SU-DHL-6 (cell line): Measurements from ENCODE around the gene IL5RA.

Source experiments
- H2AFZ ChIP-seq: fragments of 200-600 bp; sonication (generic); 2 replicates; pipeline ENCODE4 v1.6.1; 2014; ENCODE audit warnings: low read depth, mild to moderate bottlenecking, moderate library complexity, mixed read lengths, antibody characterized with exemption, low read length; ENCODE audit not compliant: severe bottlenecking
- H3F3A ChIP-seq: fragments of 200-600 bp; shearing (Covaris generic); 2 replicates; pipeline ENCODE4 v1.6.0; 2016; ENCODE audit warnings: antibody characterized with exemption, mild to moderate bottlenecking; ENCODE audit not compliant: insufficient read depth
- H3K27ac ChIP-seq: fragments of 200-600 bp; sonication (generic); 2 replicates; pipeline ENCODE4 v1.5.1; 2016; ENCODE audit warnings: low read depth, mild to moderate bottlenecking, low read length, moderate library complexity, mixed read lengths
- H3K27me3 ChIP-seq: fragments of 200-600 bp; sonication (generic), shearing (Covaris generic); 2 replicates; pipeline ENCODE4 v1.6.0; 2014; ENCODE audit warnings: mild to moderate bottlenecking, low read length
- H3K36me3 ChIP-seq: fragments of 200-600 bp; sonication (generic); 2 replicates; pipeline ENCODE4 v1.6.1; 2014; ENCODE audit warnings: mild to moderate bottlenecking, low read length, mixed read lengths
- H3K4me2 ChIP-seq: fragments of 300-600, 200-600 bp; shearing (Covaris generic), sonication (generic); 2 replicates; pipeline ENCODE4 v1.6.0; 2014; ENCODE audit warnings: low read length, low read depth, mild to moderate bottlenecking; ENCODE audit not compliant: poor library complexity, severe bottlenecking
- H3K4me3 ChIP-seq: fragments of 200-600 bp; sonication (generic); 2 replicates; pipeline ENCODE4 v1.5.1; 2014; ENCODE audit warnings: antibody characterized with exemption, low read length, mild to moderate bottlenecking, mixed read lengths; ENCODE audit not compliant: insufficient read depth, poor library complexity, severe bottlenecking
- H3K79me2 ChIP-seq: fragments of 200-600 bp; sonication (generic); 2 replicates; pipeline ENCODE4 v1.6.1; 2014; ENCODE audit warnings: mild to moderate bottlenecking, low read length, moderate library complexity; ENCODE audit not compliant: insufficient read depth
- H3K9ac ChIP-seq: fragments of 200-600 bp; sonication (generic); 2 replicates; pipeline ENCODE4 v1.7.0; 2014; ENCODE audit warnings: mild to moderate bottlenecking, low read length
- H3K9me2 ChIP-seq: fragments of 200-600 bp; sonication (generic); replicated peaks from 2 replicates; pipeline ENCODE4 v1.6.1; 2014; ENCODE audit warnings: low read length; ENCODE audit not compliant: insufficient read depth
- H3K9me3 ChIP-seq: fragments of 200-600 bp; sonication (generic); 2 replicates; pipeline ENCODE4 v1.6.1; 2014; ENCODE audit warnings: low read length, mixed read lengths; ENCODE audit not compliant: insufficient read depth
- H4K20me1 ChIP-seq: fragments of 200-600 bp; sonication (generic); 2 replicates; pipeline ENCODE4 v1.6.1; 2014; ENCODE audit warnings: low read depth, mild to moderate bottlenecking, antibody characterized with exemption, low read length, moderate library complexity, mixed read lengths
- EZH2phosphoT487 ChIP-seq: fragments of 200-600 bp; sonication (generic), shearing (Covaris generic); conservative IDR thresholded peaks from 2 replicates; pipeline ENCODE4 v1.6.1; 2018; ENCODE audit warnings: mild to moderate bottlenecking, antibody characterized with exemption, low read length, moderate library complexity, mixed read lengths
- TF ChIP-seq, protein P1 (sequence below): fragments of 200-600 bp; sonication (generic); IDR thresholded peaks from one replicate; pipeline ENCODE4 v1.5.1; 2017; ENCODE audit warnings: antibody characterized with exemption, mild to moderate bottlenecking, low read length, moderate library complexity; ENCODE audit not compliant: insufficient read depth, poor library complexity, severe bottlenecking

The IL5RA gene

DNA sequence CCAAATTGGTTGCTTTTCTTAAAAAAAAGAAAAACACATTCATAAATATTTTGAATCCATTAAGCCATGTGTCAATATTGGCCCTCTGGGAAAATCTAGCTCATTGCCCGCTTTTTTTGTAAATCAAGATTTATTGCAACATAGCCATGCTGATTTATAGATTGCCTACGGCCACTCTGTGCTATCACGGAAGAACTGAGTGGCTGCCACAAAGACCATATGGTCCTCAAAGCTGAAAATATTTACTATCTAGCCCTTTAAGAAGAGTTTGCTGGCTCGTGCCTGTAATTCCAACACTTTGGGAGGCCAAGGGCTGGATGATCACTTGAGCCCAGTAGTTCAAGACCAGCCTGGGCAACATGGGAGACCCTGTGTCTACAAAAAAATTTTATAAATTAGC is 45.9 kb downstream of the IL5RA start:
- Histone ChIP-seq H3K9me3 (no peaks in the 10 kb centered on the region), H4K20me1 (no peaks in the 10 kb centered on the region), H3K9ac (no peak overlapping the region), H2AFZ (no peak overlapping the region), H3F3A (no peaks in the 10 kb centered on the region), H3K27ac (no peak overlapping the region), H3K79me2 (no peaks in the 10 kb centered on the region), H3K4me3 (no peak overlapping the region), H3K27me3 (no peaks in the 10 kb centered on the region), H3K4me2 (no peak overlapping the region), H3K36me3 (no peaks in the 10 kb centered on the region), H3K9me2 (no peaks in the 10 kb centered on the region)
- no peak for TF ChIP-seq EZH2phosphoT487
- TF ChIP-seq, protein P1, sequence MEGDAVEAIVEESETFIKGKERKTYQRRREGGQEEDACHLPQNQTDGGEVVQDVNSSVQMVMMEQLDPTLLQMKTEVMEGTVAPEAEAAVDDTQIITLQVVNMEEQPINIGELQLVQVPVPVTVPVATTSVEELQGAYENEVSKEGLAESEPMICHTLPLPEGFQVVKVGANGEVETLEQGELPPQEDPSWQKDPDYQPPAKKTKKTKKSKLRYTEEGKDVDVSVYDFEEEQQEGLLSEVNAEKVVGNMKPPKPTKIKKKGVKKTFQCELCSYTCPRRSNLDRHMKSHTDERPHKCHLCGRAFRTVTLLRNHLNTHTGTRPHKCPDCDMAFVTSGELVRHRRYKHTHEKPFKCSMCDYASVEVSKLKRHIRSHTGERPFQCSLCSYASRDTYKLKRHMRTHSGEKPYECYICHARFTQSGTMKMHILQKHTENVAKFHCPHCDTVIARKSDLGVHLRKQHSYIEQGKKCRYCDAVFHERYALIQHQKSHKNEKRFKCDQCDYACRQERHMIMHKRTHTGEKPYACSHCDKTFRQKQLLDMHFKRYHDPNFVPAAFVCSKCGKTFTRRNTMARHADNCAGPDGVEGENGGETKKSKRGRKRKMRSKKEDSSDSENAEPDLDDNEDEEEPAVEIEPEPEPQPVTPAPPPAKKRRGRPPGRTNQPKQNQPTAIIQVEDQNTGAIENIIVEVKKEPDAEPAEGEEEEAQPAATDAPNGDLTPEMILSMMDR = no peak

DNA sequence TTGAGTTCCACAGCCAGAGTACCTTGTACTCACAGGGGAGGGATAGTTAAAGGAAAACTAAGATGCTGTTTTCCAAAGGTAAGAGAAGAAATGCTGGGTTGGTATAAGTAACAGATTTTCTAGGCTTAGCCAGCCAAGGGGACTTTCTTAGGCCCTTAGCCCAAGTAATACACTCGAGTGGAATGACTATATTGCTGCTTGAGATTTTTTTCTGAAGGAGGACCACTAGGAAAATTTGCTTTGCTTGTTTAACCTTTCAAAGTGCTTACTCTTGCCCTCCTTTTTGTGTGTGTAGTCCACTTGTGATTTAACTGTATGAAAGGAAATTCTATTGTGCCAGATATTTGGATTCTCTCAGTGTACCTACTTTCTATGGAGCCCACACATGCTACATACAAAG is 50.5 kb downstream of the IL5RA start:
- no peak overlapping the region for H3K4me3 ChIP-seq
- no peaks in the 10 kb centered on the region for H3K36me3 ChIP-seq
- H3K9me2 ChIP-seq = no peaks in the 10 kb centered on the region
- no peaks in the 10 kb centered on the region for H4K20me1 ChIP-seq
- no peaks in the 10 kb centered on the region for H3K27me3 ChIP-seq
- H3K4me2 ChIP-seq = no peak overlapping the region
- no peak overlapping the region for H3K27ac ChIP-seq
- H3K79me2 ChIP-seq = no peaks in the 10 kb centered on the region
- H3F3A ChIP-seq = no peaks in the 10 kb centered on the region
- TF ChIP-seq, protein P1 = no peak
- TF ChIP-seq EZH2phosphoT487 = no peak
- H2AFZ ChIP-seq = no peak overlapping the region
- H3K9ac ChIP-seq = no peak overlapping the region
- no peaks in the 10 kb centered on the region for H3K9me3 ChIP-seq

DNA sequence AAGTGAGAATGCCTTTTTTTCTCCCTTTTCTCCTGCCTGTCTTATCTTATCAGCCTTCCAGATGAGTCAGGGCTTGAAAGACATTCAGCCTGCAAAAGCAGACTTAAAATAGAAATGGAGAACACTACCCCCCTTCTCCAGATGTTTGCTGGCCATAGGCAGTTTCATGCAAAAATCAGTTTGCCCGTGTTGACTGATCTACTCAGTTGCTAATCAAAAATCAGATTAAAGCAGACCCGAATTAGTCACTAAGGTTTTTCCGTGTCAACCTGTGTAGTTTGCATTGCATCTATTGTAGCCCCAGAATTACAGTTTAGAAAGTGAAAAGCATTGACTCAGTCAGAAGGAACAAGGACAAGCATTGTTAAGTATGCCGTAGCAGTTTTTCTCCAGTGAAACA is 56.2 kb downstream of the IL5RA start:
- Histone ChIP-seq H3K4me3 (no peak overlapping the region), H3K9me2 (no peaks in the 10 kb centered on the region)

More for the DNA sequence above, 56.2 kb downstream of the IL5RA start:
- Histone ChIP-seq H3K36me3 (no peaks in the 10 kb centered on the region), H3K79me2 (no peaks in the 10 kb centered on the region), H3K4me2 (no peak overlapping the region), H3K9me3 (no peaks in the 10 kb centered on the region), H2AFZ (no peak overlapping the region), H4K20me1 (no peaks in the 10 kb centered on the region), H3F3A (no peaks in the 10 kb centered on the region), H3K9ac (no peak overlapping the region), H3K27ac (no peak overlapping the region), H3K27me3 (no peaks in the 10 kb centered on the region)
- TF ChIP-seq EZH2phosphoT487 = no peak
- TF ChIP-seq, protein P1 = no peak
